HG03460 (cell line): Measurements from ENCODE around the gene BCL11B.
"Not testable (repeated sequence)": the region's sequence is repeated elsewhere in the genome, so short reads cannot be mapped to it uniquely, and the experiment has no call there.

Experiments
- ATAC-seq: cut with Tn5 transposase; IDR thresholded peaks from one replicate; pipeline ENCODE4 v1.9.1; 2021; ENCODE audit not compliant: unreplicated experiment

The BCL11B gene

DNA sequence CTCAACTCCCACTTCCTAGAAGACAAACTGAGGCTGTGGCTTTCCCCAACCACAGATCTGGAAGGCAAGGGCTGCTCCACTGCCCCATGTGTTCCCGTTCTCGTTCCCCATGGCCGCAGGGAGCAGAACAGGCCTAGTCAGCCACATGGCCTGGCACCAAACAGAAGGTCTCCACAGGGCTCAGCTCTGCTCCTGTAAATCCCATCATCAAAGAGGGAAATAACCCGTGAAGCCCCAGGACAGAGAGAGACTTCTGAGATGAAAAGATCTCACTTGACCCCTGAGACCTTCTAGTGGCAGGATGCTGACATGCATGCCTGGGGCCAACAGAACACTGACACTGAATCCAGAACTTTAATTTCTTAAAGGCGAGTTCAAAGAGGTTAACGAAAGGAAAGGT, 68.9 kb downstream of the BCL11B start:
- ATAC-seq: no peak

DNA sequence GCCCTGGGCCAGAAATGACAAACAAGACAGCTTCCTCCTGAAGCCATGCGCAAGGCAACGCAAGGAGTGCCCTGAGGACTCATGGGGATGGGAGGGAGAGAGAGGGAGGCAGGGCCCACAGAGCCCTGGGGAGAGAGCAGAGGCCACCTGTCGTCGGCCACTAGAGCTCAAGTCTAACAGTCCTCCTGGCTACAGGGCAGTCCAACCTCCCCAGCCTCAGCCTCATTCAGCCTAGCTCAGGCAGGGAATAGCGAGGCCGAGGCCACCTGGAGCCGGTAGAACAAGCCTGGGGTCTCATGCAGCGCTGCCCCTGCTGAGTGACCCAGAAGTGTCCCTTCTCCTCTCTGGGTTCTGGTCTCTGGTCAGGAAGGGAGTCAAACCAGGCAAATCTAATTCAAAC, 69.5 kb downstream of the BCL11B start:
- ATAC-seq: no peak

DNA sequence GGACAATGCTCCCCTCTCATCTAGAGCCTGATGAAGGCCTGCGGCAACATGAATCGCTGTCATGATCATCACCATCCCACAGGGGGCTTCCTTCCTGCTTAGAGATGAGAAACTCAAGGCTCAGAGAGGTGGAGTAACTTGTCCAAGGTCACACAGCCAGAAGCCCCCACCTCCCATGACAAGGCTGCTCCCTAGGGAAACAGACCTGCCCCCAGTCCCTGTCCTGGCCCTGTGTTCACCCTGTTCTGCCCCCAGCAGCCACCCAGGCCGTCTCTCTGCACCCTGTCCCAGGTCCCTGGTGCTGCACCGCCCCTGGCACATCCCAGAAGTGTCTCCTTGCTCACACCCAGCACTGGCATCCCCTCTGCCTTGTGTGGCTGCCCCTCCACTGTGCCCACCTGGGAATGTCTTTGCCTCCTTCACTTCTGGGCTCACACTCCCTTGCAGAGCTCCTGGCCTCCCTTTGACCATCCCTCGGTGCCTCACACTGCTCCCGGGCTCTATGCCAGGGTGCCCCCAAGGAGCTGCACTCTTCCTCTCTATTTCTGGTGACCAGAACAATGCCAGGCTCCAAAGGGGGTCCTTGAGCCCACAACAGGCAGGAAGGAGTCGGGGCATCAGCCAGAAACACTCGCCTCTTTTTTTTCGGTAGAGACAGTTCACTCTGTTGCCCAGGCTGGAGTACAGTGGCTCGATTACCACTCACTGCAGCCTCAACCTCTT, 70.5 kb downstream of the BCL11B start:
- no peak for ATAC-seq

- ATAC-seq: no peak
Measured at GRCh38 chr14:99200654-99201005, 71.4 kb downstream of the BCL11B start.

DNA sequence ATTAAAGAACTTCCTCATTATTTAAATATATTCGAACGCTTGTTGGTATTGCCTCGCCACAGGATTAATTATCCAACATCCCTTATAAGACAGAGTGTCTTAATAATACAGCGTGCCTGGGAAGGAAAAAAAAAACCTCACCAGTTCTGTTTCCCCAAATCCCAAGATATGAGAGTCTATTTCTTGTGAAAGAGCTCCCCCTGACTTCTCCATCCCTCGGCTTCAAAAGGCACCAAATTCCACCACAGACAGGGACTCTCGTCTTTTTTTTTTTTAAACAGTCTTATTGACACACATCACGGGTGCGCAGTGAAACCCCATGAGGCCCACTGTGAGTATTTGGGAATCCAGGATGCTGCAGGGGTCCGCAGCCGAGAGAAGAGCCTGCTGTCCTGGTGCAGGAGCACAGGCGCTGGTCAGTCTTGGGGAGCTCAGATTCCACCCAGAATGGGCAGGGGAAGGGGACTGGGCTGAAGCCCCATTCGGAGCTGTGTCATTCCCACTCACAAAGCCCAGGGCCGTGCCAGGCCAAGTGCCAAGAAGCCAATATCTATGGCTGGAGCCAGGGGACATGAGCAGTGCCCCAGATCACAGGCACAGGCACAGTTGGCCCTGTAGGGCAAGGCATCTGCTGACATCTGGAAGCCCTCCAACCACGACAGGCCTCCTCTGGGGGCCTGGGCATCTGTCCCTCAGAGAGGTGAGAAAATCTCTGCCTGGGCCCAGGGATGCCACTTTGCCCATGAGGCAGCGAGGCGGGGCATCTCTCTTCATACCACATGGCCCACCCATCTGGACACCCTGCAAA, 71.9 kb downstream of the BCL11B start:
- ATAC-seq: no peak

DNA sequence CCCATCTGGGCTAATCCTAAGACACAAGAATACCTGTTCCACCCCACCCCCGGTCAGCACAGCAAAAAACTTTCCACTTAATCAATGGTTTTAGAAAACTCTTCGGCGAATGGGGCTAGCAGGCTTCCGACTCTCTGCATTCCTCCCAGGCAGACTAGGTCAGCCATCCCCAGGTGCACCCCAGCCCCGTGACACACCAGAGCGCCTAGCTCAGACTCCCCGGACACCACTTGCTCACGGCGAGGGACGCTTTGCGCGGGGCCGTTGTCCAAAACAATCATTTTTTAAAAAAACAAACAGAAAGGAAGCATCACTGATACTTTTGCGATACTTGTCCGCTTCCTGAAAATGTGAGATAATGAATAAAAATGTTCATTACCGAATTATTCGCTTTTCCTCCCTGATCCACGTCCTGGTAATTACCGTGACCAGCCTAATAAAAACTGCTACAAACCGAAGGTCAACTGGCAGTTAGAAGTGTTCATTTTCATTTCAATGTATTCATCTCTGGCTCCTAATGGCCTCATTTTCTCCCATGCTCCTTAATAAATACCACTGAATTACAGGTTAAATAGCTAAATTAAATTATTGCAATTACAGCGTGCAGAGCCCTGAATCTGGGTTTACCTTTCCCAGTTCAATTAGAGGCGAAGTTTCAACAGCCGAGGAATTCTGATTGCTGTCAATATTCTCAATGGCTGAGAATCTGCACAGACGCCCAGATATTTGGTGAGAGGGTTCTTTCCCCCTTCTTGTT, 73.1 kb downstream of the BCL11B start:
- no peak for ATAC-seq

- ATAC-seq: no peak
Measured at GRCh38 chr14:99196310-99196650, 75.7 kb downstream of the BCL11B start.

- no peak for ATAC-seq
Measured at GRCh38 chr14:99195602-99196309, 76.2 kb downstream of the BCL11B start.

DNA sequence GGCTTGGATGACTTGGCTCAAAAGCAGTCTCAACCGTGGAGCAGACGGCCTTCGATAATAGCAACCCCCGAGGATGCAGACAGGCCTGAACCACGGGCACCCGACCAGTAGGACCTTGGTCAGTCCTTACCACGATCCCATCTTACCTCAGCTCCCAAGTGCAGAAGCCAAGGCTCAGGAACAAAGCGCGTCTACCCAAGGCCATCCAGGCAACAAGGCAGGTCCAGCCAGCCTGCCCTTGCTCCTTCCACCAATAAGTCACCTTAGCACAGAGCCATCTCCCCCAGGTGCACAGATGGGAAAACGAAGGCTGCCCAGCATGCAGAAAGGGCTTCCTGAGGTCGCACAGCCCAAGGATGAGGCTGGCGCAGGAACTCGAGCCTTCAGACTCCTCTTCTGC, 77.3 kb downstream of the BCL11B start:
- ATAC-seq: no peak

GRCh38 chr14:99194136-99194535, 77.9 kb downstream of the BCL11B start:
- ATAC-seq: no peak

DNA sequence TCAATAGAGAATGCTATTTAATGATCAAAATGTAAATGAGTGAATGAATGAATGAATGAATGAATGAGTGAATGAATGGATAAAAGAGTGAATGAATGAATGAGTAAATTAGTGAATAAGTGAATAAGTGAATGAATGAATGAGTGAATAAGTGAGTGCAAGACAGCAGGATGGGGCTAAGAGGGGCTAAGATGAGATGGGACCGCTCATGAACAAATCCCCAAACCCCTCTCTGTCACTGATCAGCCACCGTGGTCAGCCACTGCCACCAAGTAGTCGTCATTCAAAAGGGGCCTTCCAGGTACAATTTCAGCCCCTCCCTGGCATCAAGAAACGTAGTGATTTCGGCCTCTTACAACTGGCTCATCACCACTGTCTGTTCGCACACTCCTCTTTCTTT, 79.2 kb downstream of the BCL11B start:
- no peak for ATAC-seq

GRCh38 chr14:99192028-99192621, 79.9 kb downstream of the BCL11B start:
- no peak for ATAC-seq

DNA sequence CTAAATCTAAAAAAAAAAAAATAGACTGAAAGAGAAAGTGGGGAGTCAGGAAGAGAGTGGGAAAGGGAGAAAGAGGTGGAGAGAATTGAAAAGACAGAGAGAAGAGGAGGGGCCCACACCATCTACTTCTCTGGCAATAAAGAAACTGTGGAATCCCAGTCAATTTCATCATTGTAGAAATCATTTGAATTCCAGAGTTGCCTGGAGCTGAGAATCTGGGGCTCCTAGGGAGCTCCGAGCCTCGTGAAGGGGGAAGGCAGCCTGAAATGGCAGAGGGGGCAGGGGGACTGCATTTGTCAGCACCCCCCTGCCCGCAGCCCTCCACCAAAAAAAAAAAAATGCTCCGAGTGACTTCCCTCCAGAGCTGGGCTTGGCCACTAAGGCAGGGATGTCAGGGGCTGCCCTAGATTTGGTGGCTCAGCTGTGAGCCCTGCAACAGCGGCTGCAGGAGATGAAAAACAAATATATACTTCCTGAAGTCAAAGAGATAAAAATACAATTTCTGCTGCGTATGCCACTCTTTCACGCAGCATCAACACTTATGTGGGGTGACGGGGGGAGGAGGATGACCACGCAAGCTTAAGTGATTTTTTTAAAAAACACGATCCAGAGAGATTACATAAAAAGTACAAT, 80.5 kb downstream of the BCL11B start:
- no peak for ATAC-seq

- no peak for ATAC-seq
Measured at GRCh38 chr14:99190696-99191394, 81.2 kb downstream of the BCL11B start.

DNA sequence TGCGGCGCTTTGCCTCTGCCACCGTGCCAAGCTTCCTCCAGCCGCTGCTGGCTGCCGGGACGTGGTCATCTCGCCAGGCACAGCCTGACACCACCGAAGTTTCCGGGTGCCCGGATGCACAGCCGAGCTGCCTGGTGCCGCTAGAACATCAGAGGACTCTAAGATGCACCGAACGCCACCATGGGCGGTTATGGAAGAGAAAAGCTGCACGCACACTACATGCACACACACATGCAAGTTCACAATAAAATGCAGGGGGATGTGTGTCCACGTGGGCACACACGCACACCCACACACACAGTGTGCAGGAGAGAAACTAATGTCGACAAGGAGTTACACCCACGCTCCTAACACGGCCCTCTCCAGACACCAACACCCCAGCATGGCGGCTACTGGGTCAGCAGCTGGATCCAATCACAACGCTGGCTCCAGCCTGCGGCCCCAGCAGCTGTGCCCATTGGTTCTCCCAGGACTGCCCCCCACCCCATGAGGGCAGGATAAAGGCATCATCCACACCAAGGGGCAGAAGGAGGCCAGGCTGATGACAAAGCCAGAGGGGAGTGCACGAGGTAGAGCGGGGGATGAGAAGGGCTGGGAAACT, 82.7 kb downstream of the BCL11B start:
- ATAC-seq: no peak

DNA sequence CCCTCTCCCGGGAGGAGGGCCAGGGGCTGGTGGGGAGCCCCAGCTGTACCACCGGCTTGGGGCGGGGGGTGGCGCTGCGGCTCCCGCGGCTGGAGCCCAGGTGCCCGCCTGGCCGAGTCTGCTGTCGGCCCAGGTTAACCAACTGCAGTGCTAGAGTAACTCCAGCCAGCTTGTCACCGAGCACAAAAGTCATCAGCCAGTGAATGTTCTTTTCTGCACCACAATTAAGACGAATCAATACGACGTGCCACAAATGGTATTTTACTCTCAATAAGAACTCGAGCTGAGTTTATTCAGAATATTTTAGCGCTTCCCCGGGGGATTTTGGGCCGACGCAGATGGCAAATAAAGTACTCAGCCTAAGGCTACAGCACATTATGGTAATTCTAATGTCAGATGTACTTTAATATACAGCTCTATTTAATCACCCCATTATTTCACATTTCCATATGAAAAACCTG, 83.2 kb downstream of the BCL11B start:
- no peak for ATAC-seq

GRCh38 chr14:99187858-99188257, 84.1 kb downstream of the BCL11B start:
- no peak for ATAC-seq

GRCh38 chr14:99186956-99187690, 84.9 kb downstream of the BCL11B start:
- no peak for ATAC-seq

- ATAC-seq: not testable (repeated sequence)
Measured at GRCh38 chr14:99186336-99186735, 85.7 kb downstream of the BCL11B start.
